Measurements from ENCODE around the gene FAR2.

- no peak for TF ChIP-seq CTCF (conservative IDR thresholded peaks at IDR 0.05; ENCODE audit: low read depth, low read length)
- no peak for TF ChIP-seq EZH2 (IDR thresholded peaks at IDR 0.05; ENCODE audit: borderline replicate concordance, low read depth, low read length, poor library complexity, severe bottlenecking)
Measured at GRCh38 chr12:29234965-29235626, 86.0 kb downstream of the FAR2 start.
